ENCODE data around the gene AKAP12.

DNA sequence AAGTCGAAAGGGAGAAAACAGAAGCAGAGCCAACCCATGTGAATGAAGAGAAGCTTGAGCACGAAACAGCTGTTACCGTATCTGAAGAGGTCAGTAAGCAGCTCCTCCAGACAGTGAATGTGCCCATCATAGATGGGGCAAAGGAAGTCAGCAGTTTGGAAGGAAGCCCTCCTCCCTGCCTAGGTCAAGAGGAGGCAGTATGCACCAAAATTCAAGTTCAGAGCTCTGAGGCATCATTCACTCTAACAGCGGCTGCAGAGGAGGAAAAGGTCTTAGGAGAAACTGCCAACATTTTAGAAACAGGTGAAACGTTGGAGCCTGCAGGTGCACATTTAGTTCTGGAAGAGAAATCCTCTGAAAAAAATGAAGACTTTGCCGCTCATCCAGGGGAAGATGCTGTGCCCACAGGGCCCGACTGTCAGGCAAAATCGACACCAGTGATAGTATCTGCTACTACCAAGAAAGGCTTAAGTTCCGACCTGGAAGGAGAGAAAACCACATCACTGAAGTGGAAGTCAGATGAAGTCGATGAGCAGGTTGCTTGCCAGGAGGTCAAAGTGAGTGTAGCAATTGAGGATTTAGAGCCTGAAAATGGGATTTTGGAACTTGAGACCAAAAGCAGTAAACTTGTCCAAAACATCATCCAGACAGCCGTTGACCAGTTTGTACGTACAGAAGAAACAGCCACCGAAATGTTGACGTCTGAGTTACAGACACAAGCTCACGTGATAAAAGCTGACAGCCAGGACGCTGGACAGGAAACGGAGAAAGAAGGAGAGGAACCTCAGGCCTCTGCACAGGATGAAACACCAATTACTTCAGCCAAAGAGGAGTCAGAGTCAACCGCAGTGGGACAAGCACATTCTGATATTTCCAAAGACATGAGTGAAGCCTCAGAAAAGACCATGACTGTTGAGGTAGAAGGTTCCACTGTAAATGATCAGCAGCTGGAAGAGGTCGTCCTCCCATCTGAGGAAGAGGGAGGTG, 112.9 kb downstream of the AKAP12 start:
- TF ChIP-seq POLR2A (IDR thresholded peaks at IDR 0.05) = no peak
- TF ChIP-seq, protein P1, sequence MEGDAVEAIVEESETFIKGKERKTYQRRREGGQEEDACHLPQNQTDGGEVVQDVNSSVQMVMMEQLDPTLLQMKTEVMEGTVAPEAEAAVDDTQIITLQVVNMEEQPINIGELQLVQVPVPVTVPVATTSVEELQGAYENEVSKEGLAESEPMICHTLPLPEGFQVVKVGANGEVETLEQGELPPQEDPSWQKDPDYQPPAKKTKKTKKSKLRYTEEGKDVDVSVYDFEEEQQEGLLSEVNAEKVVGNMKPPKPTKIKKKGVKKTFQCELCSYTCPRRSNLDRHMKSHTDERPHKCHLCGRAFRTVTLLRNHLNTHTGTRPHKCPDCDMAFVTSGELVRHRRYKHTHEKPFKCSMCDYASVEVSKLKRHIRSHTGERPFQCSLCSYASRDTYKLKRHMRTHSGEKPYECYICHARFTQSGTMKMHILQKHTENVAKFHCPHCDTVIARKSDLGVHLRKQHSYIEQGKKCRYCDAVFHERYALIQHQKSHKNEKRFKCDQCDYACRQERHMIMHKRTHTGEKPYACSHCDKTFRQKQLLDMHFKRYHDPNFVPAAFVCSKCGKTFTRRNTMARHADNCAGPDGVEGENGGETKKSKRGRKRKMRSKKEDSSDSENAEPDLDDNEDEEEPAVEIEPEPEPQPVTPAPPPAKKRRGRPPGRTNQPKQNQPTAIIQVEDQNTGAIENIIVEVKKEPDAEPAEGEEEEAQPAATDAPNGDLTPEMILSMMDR (IDR thresholded peaks at IDR 0.05) = no peak

Measured in vagina (tissue), 2 donors.